ENCODE measurements around the gene APC2. TPM values are rescaled to one million over a fixed set of nuclear protein-coding genes. Genes with fewer than 3 reads are reported as not detected.

The APC2 gene
- total and polyA plus RNA-seq, 2 donors (not counting 1 experiment from before 2014, with no cell fraction given) = 0.12 to 0.16 TPM

GRCh38 chr19:1505991-1506881 lies 56.3 kb downstream of the APC2 start:
- TF ChIP-seq EZH2 (IDR thresholded peaks at IDR 0.05; ENCODE audit: borderline replicate concordance, insufficient read depth, low read depth, low read length, poor library complexity, severe bottlenecking) (no peak), CTCF (IDR thresholded peaks at IDR 0.05) (no peak)
- no peak for DNase-seq
- no peak overlapping the region for H3K27ac Mint-ChIP-seq
- Histone ChIP-seq H3K79me2 (ENCODE audit: control insufficient read depth, insufficient read depth, low read length) (no peaks in the 10 kb centered on the region), H3K9me3 (ENCODE audit: control extremely low read depth in 1 of 3, control insufficient read depth in 2 of 3, insufficient read depth in 1 of 3, low read length in 2 of 3) (peaks cover 0 to 58% (median 7%) of the 10 kb centered on the region in 3 donors), H3K27ac (ENCODE audit: low read length in 2 of 2) (no peak overlapping the region), H4K20me1 (ENCODE audit: control insufficient read depth, insufficient read depth, low read length, poor library complexity, severe bottlenecking) (no peaks in the 10 kb centered on the region), H2AFZ (ENCODE audit: insufficient read depth, low read depth, low read length, poor library complexity, severe bottlenecking) (no peak overlapping the region), H3K4me2 (replicated peaks; ENCODE audit: low read depth, low read length, poor library complexity, severe bottlenecking) (no peak overlapping the region), H3K4me1 (ENCODE audit: control insufficient read depth in 2 of 2, insufficient read depth in 2 of 2, low read length in 2 of 2) (peaks cover 16 to 21% of the 10 kb centered on the region in 2 donors), H3K4me3 (ENCODE audit: control extremely low read depth in 1 of 5, extremely low read depth in 1 of 5, insufficient read depth in 1 of 5, low read depth in 2 of 5, low read length in 4 of 5) (no peak overlapping the region), H3K9ac (ENCODE audit: low read length) (no peak overlapping the region), H3K27me3 (replicated peaks in 1 of 4; ENCODE audit: control extremely low read depth in 1 of 4, control insufficient read depth in 3 of 4, insufficient read depth in 4 of 4, low read length in 3 of 4) (peaks cover 0 to 78% (median 18%) of the 10 kb centered on the region in 4 experiments), H3K36me3 (replicated peaks in 1 of 2; ENCODE audit: control extremely low read depth in 1 of 2, control insufficient read depth in 1 of 2, extremely low read depth in 1 of 2, insufficient read depth in 2 of 2, low read length in 1 of 2) (no peaks in the 10 kb centered on the region)
- 91% methylated on average over 38 of the region's 45 CpGs for WGBS (ENCODE audit: insufficient coverage)
- no peaks in the 10 kb centered on the region for H3K9me3 Mint-ChIP-seq (ENCODE audit: insufficient read depth)
- CTCF ChIA-PET = interaction anchor here (0.8 kb wide), 1 partner anchor 15 kb away, joined by 3 read pairs; the partner anchor contains the start of gene REEP6
- no peak for ATAC-seq (ENCODE audit: low read depth)
- H3K4me3 Mint-ChIP-seq = peak overlapping the region; percentile 14
- H3K4me1 Mint-ChIP-seq = peaks cover 10% of the 10 kb centered on the region
- POLR2A ChIA-PET = no interaction called here
- H3K27me3 Mint-ChIP-seq = peaks cover 38% of the 10 kb centered on the region
- intact Hi-C loops (cut with micrococcal nuclease) = no loop called here

GRCh38 chr19:1507192-1507660 lies 57.3 kb downstream of the APC2 start:
- peak overlapping the region; percentile 78 for H3K4me2 ChIP-seq (replicated peaks; ENCODE audit: low read depth, low read length, poor library complexity, severe bottlenecking)
- ChIA-PET CTCF (no interaction called here), POLR2A (no interaction called here)
- peaks cover 41% of the 10 kb centered on the region for H3K27me3 Mint-ChIP-seq
- H3K4me3 Mint-ChIP-seq = no peak overlapping the region
- H3K4me3 ChIP-seq (ENCODE audit: control extremely low read depth in 1 of 5, extremely low read depth in 1 of 5, insufficient read depth in 1 of 5, low read depth in 2 of 5, low read length in 4 of 5) = peak overlapping the region in 1 of 5 experiments; percentile 41
- H3K79me2 ChIP-seq (ENCODE audit: control insufficient read depth, insufficient read depth, low read length) = no peaks in the 10 kb centered on the region
- no peak for DNase-seq
- H3K36me3 ChIP-seq (replicated peaks in 1 of 2; ENCODE audit: control extremely low read depth in 1 of 2, control insufficient read depth in 1 of 2, extremely low read depth in 1 of 2, insufficient read depth in 2 of 2, low read length in 1 of 2) = no peaks in the 10 kb centered on the region
- intact Hi-C loops (cut with micrococcal nuclease) = loop anchor here (1.0 kb wide), 1 partner anchor 28 kb away; the partner anchor contains the start of gene C19orf25
- peaks cover 16 to 21% of the 10 kb centered on the region in 2 donors for H3K4me1 ChIP-seq (ENCODE audit: control insufficient read depth in 2 of 2, insufficient read depth in 2 of 2, low read length in 2 of 2)
- peaks cover 11% of the 10 kb centered on the region for H3K4me1 Mint-ChIP-seq
- H3K9ac ChIP-seq (ENCODE audit: low read length) = peak overlapping the region; percentile 46
- no peak for ATAC-seq (ENCODE audit: low read depth)
- H3K9me3 ChIP-seq (ENCODE audit: control extremely low read depth in 1 of 3, control insufficient read depth in 2 of 3, insufficient read depth in 1 of 3, low read length in 2 of 3) = peaks cover 0 to 59% (median 7%) of the 10 kb centered on the region in 3 donors
- no peaks in the 10 kb centered on the region for H3K9me3 Mint-ChIP-seq (ENCODE audit: insufficient read depth)
- no peak overlapping the region for H3K27ac ChIP-seq (ENCODE audit: low read length in 2 of 2)
- TF ChIP-seq CTCF (IDR thresholded peaks at IDR 0.05) (no peak), EZH2 (IDR thresholded peaks at IDR 0.05; ENCODE audit: borderline replicate concordance, insufficient read depth, low read depth, low read length, poor library complexity, severe bottlenecking) (no peak)
- H2AFZ ChIP-seq (ENCODE audit: insufficient read depth, low read depth, low read length, poor library complexity, severe bottlenecking) = no peak overlapping the region
- peaks cover 0 to 80% (median 20%) of the 10 kb centered on the region in 4 experiments for H3K27me3 ChIP-seq (replicated peaks in 1 of 4; ENCODE audit: control extremely low read depth in 1 of 4, control insufficient read depth in 3 of 4, insufficient read depth in 4 of 4, low read length in 3 of 4)
- no peak overlapping the region for H3K27ac Mint-ChIP-seq
- 74% methylated on average over 23 of the region's 23 CpGs for WGBS (ENCODE audit: insufficient coverage)
- no peaks in the 10 kb centered on the region for H4K20me1 ChIP-seq (ENCODE audit: control insufficient read depth, insufficient read depth, low read length, poor library complexity, severe bottlenecking)
